Epidermal melanocyte (primary cell): Measurements from ENCODE around the gene PLXNA1.

Experiments used
- DNase-seq: peaks from one replicate; pipeline ENCODE4 v3.0.0; 2011; ENCODE audit warnings: low spot score; ENCODE audit not compliant: insufficient read length

PLXNA1 gene

GRCh38 chr3:127001486-127002194 is 18.7 kb downstream of the PLXNA1 start:
- no peak for DNase-seq

GRCh38 chr3:127002195-127003174 is 19.6 kb downstream of the PLXNA1 start:
- peak; percentile 98 for DNase-seq

GRCh38 chr3:127003175-127003555 is 20.2 kb downstream of the PLXNA1 start:
- DNase-seq = no peak

GRCh38 chr3:127003601-127004280 is 20.8 kb downstream of the PLXNA1 start:
- DNase-seq = no peak

GRCh38 chr3:127004641-127005397 is 21.9 kb downstream of the PLXNA1 start:
- DNase-seq = no peak

GRCh38 chr3:127005864-127006500 is 23.1 kb downstream of the PLXNA1 start:
- no peak for DNase-seq

GRCh38 chr3:127006781-127007436 is 24.0 kb downstream of the PLXNA1 start:
- no peak for DNase-seq

GRCh38 chr3:127008236-127008635 is 25.3 kb downstream of the PLXNA1 start:
- DNase-seq = no peak

- no peak for DNase-seq
Measured at GRCh38 chr3:127009531-127009930, 26.6 kb downstream of the PLXNA1 start.

- peak; percentile 71 for DNase-seq
Measured at GRCh38 chr3:127011270-127011992, 28.5 kb downstream of the PLXNA1 start.

GRCh38 chr3:127012091-127012490 is 29.2 kb downstream of the PLXNA1 start:
- DNase-seq = no peak

GRCh38 chr3:127013181-127013580 is 30.3 kb downstream of the PLXNA1 start:
- no peak for DNase-seq

- DNase-seq = no peak
Measured at GRCh38 chr3:127013758-127014535, 31.0 kb downstream of the PLXNA1 start.

GRCh38 chr3:127014536-127015281 is 31.8 kb downstream of the PLXNA1 start:
- no peak for DNase-seq

- no peak for DNase-seq
Measured at GRCh38 chr3:127015282-127016042, 32.5 kb downstream of the PLXNA1 start.

- DNase-seq = no peak
Measured at GRCh38 chr3:127016043-127016343, 33.1 kb downstream of the PLXNA1 start.

GRCh38 chr3:127016461-127016860 is 33.5 kb downstream of the PLXNA1 start:
- no peak for DNase-seq
